ENCODE data around the gene NBDY.
"Not testable (repeated sequence)": the region's sequence is repeated elsewhere in the genome, so short reads cannot be mapped to it uniquely, and the experiment has no call there.

NBDY gene

GRCh38 chrX:56802428-56802827, 73.4 kb downstream of the NBDY start:
- no peaks in the 10 kb centered on the region for H3K9me3 Mint-ChIP-seq
- no peak overlapping the region for H3K27ac Mint-ChIP-seq
- H3K4me1 Mint-ChIP-seq, result peaks cover 57% of the 10 kb centered on the region
- no peaks in the 10 kb centered on the region for H3K27me3 Mint-ChIP-seq
- no peak overlapping the region for H3K4me3 Mint-ChIP-seq
- peaks cover 5% of the 10 kb centered on the region for H3K36me3 Mint-ChIP-seq

GRCh38 chrX:56802921-56803849, 74.1 kb downstream of the NBDY start:
- Mint-ChIP-seq H3K4me1 (peaks cover 53% of the 10 kb centered on the region), H3K9me3 (no peaks in the 10 kb centered on the region), H3K27me3 (no peaks in the 10 kb centered on the region), H3K4me3 (peak overlapping the region; percentile 36), H3K27ac (peak overlapping the region; percentile 23), H3K36me3 (peaks cover 5% of the 10 kb centered on the region)

- Mint-ChIP-seq H3K9me3 (no peaks in the 10 kb centered on the region), H3K27ac (no peak overlapping the region), H3K36me3 (peaks cover 10% of the 10 kb centered on the region), H3K4me1 (peaks cover 57% of the 10 kb centered on the region), H3K4me3 (no peak overlapping the region), H3K27me3 (no peaks in the 10 kb centered on the region)
These were observed 75.0 kb downstream of the NBDY start for GRCh38 chrX:56803850-56804681.

GRCh38 chrX:56804867-56805266, 75.8 kb downstream of the NBDY start:
- Mint-ChIP-seq H3K9me3 (no peaks in the 10 kb centered on the region), H3K27me3 (no peaks in the 10 kb centered on the region), H3K4me3 (no peak overlapping the region), H3K4me1 (peaks cover 57% of the 10 kb centered on the region), H3K36me3 (peaks cover 14% of the 10 kb centered on the region), H3K27ac (no peak overlapping the region)

GRCh38 chrX:56805399-56805798, 76.4 kb downstream of the NBDY start:
- H3K4me3 Mint-ChIP-seq, result no peak overlapping the region
- no peak overlapping the region for H3K27ac Mint-ChIP-seq
- H3K9me3 Mint-ChIP-seq, result no peaks in the 10 kb centered on the region
- H3K27me3 Mint-ChIP-seq, result no peaks in the 10 kb centered on the region
- peaks cover 57% of the 10 kb centered on the region for H3K4me1 Mint-ChIP-seq
- H3K36me3 Mint-ChIP-seq, result peaks cover 17% of the 10 kb centered on the region

GRCh38 chrX:56806176-56806575, 77.1 kb downstream of the NBDY start:
- Mint-ChIP-seq H3K4me1 (peaks cover 57% of the 10 kb centered on the region), H3K36me3 (peaks cover 15% of the 10 kb centered on the region)
- not testable (repeated sequence) for H3K27ac Mint-ChIP-seq, H3K27me3 Mint-ChIP-seq, H3K4me3 Mint-ChIP-seq, H3K9me3 Mint-ChIP-seq

GRCh38 chrX:56811599-56811998, 82.6 kb downstream of the NBDY start:
- Mint-ChIP-seq H3K27ac (peak overlapping the region; percentile 35), H3K4me1 (peaks cover 64% of the 10 kb centered on the region), H3K36me3 (peaks cover 12% of the 10 kb centered on the region), H3K9me3 (no peaks in the 10 kb centered on the region), H3K4me3 (no peak overlapping the region), H3K27me3 (no peaks in the 10 kb centered on the region)

GRCh38 chrX:56812515-56813105, 83.6 kb downstream of the NBDY start:
- H3K27me3 Mint-ChIP-seq, result no peaks in the 10 kb centered on the region
- peaks cover 54% of the 10 kb centered on the region for H3K4me1 Mint-ChIP-seq
- H3K27ac Mint-ChIP-seq, result peak overlapping the region; percentile 94
- peaks cover 14% of the 10 kb centered on the region for H3K36me3 Mint-ChIP-seq
- no peaks in the 10 kb centered on the region for H3K9me3 Mint-ChIP-seq
- peak overlapping the region; percentile 76 for H3K4me3 Mint-ChIP-seq

- no peaks in the 10 kb centered on the region for H3K9me3 Mint-ChIP-seq
- H3K36me3 Mint-ChIP-seq, result peaks cover 14% of the 10 kb centered on the region
- no peaks in the 10 kb centered on the region for H3K27me3 Mint-ChIP-seq
- peak overlapping the region; percentile 99 for H3K27ac Mint-ChIP-seq
- peaks cover 52% of the 10 kb centered on the region for H3K4me1 Mint-ChIP-seq
- H3K4me3 Mint-ChIP-seq, result peak overlapping the region; percentile 76
These were observed 84.3 kb downstream of the NBDY start for GRCh38 chrX:56813318-56813837.

- H3K4me1 Mint-ChIP-seq, result peaks cover 23% of the 10 kb centered on the region
- H3K36me3 Mint-ChIP-seq, result peaks cover 2% of the 10 kb centered on the region
- H3K27ac Mint-ChIP-seq, result no peak overlapping the region
- no peaks in the 10 kb centered on the region for H3K9me3 Mint-ChIP-seq
- H3K4me3 Mint-ChIP-seq, result no peak overlapping the region
- no peaks in the 10 kb centered on the region for H3K27me3 Mint-ChIP-seq
These were observed 88.1 kb downstream of the NBDY start for GRCh38 chrX:56817179-56817578.

GRCh38 chrX:56826020-56826419, 97.0 kb downstream of the NBDY start:
- Mint-ChIP-seq H3K4me1 (no peaks in the 10 kb centered on the region), H3K36me3 (peaks cover 7% of the 10 kb centered on the region), H3K9me3 (peaks cover 5% of the 10 kb centered on the region), H3K27ac (no peak overlapping the region), H3K27me3 (no peaks in the 10 kb centered on the region), H3K4me3 (no peak overlapping the region)

- Mint-ChIP-seq H3K4me1 (no peaks in the 10 kb centered on the region), H3K27me3 (no peaks in the 10 kb centered on the region), H3K4me3 (no peak overlapping the region), H3K27ac (no peak overlapping the region), H3K36me3 (peaks cover 5% of the 10 kb centered on the region), H3K9me3 (no peaks in the 10 kb centered on the region)
These were observed 104.6 kb downstream of the NBDY start for GRCh38 chrX:56833626-56834025.

- Mint-ChIP-seq H3K4me3 (no peak overlapping the region), H3K27me3 (no peaks in the 10 kb centered on the region), H3K27ac (no peak overlapping the region), H3K9me3 (no peaks in the 10 kb centered on the region), H3K36me3 (peaks cover 4% of the 10 kb centered on the region), H3K4me1 (no peaks in the 10 kb centered on the region)
These were observed 124.4 kb downstream of the NBDY start for GRCh38 chrX:56853436-56853835.

GRCh38 chrX:56857042-56857441, 128.0 kb downstream of the NBDY start:
- Mint-ChIP-seq H3K27me3 (no peaks in the 10 kb centered on the region), H3K4me3 (no peak overlapping the region), H3K27ac (no peak overlapping the region), H3K9me3 (no peaks in the 10 kb centered on the region), H3K4me1 (no peaks in the 10 kb centered on the region), H3K36me3 (peaks cover 5% of the 10 kb centered on the region)

GRCh38 chrX:56860888-56861287, 131.8 kb downstream of the NBDY start:
- no peak overlapping the region for H3K27ac Mint-ChIP-seq
- no peaks in the 10 kb centered on the region for H3K9me3 Mint-ChIP-seq
- H3K4me3 Mint-ChIP-seq, result no peak overlapping the region
- H3K4me1 Mint-ChIP-seq, result no peaks in the 10 kb centered on the region
- H3K27me3 Mint-ChIP-seq, result no peaks in the 10 kb centered on the region
- peaks cover 5% of the 10 kb centered on the region for H3K36me3 Mint-ChIP-seq

Measured in activated naive CD4-positive, alpha-beta T cell treated with anti-CD3 and anti-CD28 coated beads, Interleukin-2, amount 50 U/mL, for 24 hours (primary cell).